CD8-positive, alpha-beta memory T cell (primary cell): ENCODE measurements around the gene CRTC3. TPM values are rescaled to one million over a fixed set of nuclear protein-coding genes. Genes with fewer than 3 reads are reported as not detected.

ENCODE experiments used
- CTCF ChIA-PET: fragments of 350-600 bp; sonication (Branson Sonifier 250); formaldehyde crosslinking; loops from one replicate; lab custom pipeline; 2021; ENCODE audit warnings: antibody characterized with exemption; lab: Charles Lee
- POLR2A ChIA-PET: fragments of 350-600 bp; sonication (Branson Sonifier 250); formaldehyde crosslinking; loops from one replicate; lab custom pipeline; 2021; ENCODE audit warnings: antibody characterized with exemption; lab: Charles Lee
- DNase-seq, 5 donors: peaks; one replicate each; pipeline versions ENCODE4 v3.0.0 to v3.0.0-alpha.2; 2020 to 2022; ENCODE audit warnings: mixed read lengths in 1 of 5
- H3K27ac ChIP-seq: one replicate; pipeline ENCODE4 v1.7.0; 2013; ENCODE audit warnings: low read depth, mild to moderate bottlenecking, low read length, moderate library complexity
- H3K27me3 ChIP-seq: 2 replicates; pipeline ENCODE4 v1.7.0; 2013; ENCODE audit warnings: low read length, mild to moderate bottlenecking; ENCODE audit not compliant: insufficient read depth, poor library complexity, severe bottlenecking
- H3K36me3 ChIP-seq: 2 replicates; pipeline ENCODE4 v1.7.0; 2013; ENCODE audit warnings: mild to moderate bottlenecking, low read length, moderate library complexity; ENCODE audit not compliant: insufficient read depth
- H3K4me1 ChIP-seq: 2 replicates; pipeline ENCODE4 v1.7.0; 2013; ENCODE audit warnings: mild to moderate bottlenecking, low read length, moderate library complexity; ENCODE audit not compliant: insufficient read depth
- H3K4me3 ChIP-seq: 2 replicates; pipeline ENCODE4 v1.7.0; 2013; ENCODE audit warnings: mild to moderate bottlenecking, low read length
- H3K9me3 ChIP-seq: 2 replicates; pipeline ENCODE4 v1.7.0; 2013; ENCODE audit warnings: mild to moderate bottlenecking, low read length
- H3K27ac Mint-ChIP-seq, 8 donors: one replicate each; pipeline ENCODE4 v1.8.0; 2020 to 2021; ENCODE audit warnings: mixed read lengths in 8 of 8, mild to moderate bottlenecking in 6 of 8, inconsistent platforms in 3 of 8, moderate library complexity in 3 of 8
- H3K27me3 Mint-ChIP-seq, 2 donors: one replicate each; pipeline ENCODE4 v1.8.0; 2020 to 2021; ENCODE audit warnings: mixed read lengths in 2 of 2, mild to moderate bottlenecking in 1 of 2, moderate library complexity in 1 of 2
- H3K36me3 Mint-ChIP-seq, 3 donors: one replicate each; pipeline ENCODE4 v1.8.0; 2020 to 2021; ENCODE audit warnings: mixed read lengths in 3 of 3, inconsistent platforms in 1 of 3, mild to moderate bottlenecking in 1 of 3
- H3K4me1 Mint-ChIP-seq, 3 donors: one replicate each; pipeline ENCODE4 v1.8.0; 2020 to 2021; ENCODE audit warnings: mixed read lengths in 3 of 3, inconsistent platforms in 1 of 3, mild to moderate bottlenecking in 1 of 3
- H3K4me3 Mint-ChIP-seq, 7 donors: one replicate each; pipeline ENCODE4 v1.8.0; 2020 to 2021; ENCODE audit warnings: mixed read lengths in 7 of 7, mild to moderate bottlenecking in 6 of 7, moderate library complexity in 4 of 7, inconsistent platforms in 2 of 7
- H3K9me3 Mint-ChIP-seq, 5 donors: one replicate each; pipeline ENCODE4 v1.8.0; 2020 to 2022; ENCODE audit warnings: mixed read lengths in 5 of 5, mild to moderate bottlenecking in 3 of 5, moderate library complexity in 2 of 5, inconsistent platforms in 1 of 5
- polyA plus RNA-seq: library from polyadenylated mRNA; unstranded; fragments of 300-500 nt; fragmentation: Illumina TruSeq; gene quantifications from one replicate; pipeline ENCODE4 v1.2.3, GENCODE V29; 2021
- total RNA-seq, 2 experiments: library from RNA; stranded (reverse); gene quantifications; one replicate each; pipeline ENCODE4 v1.2.3, GENCODE V29; 2021

Gene CRTC3
- total and polyA plus RNA-seq, 3 experiments from 2014 or later = 25.5 to 34.2 (median 26.7) TPM

- H3K4me3 Mint-ChIP-seq = no peak overlapping the region
- peak overlapping the region in 1 of 8 donors; percentile 1 for H3K27ac Mint-ChIP-seq
- Histone ChIP-seq H3K27me3 (no peaks in the 10 kb centered on the region), H3K4me3 (no peak overlapping the region), H3K27ac (no peak overlapping the region), H3K9me3 (no peaks in the 10 kb centered on the region), H3K4me1 (peaks cover 47% of the 10 kb centered on the region), H3K36me3 (no peaks in the 10 kb centered on the region)
- POLR2A ChIA-PET = interaction anchor here (0.7 to 0.9 kb wide), 2 partner anchors 9 to 137 kb away, joined by 7 to 10 read pairs; no protein-coding TSS in a partner anchor
- H3K4me1 Mint-ChIP-seq = peaks cover 39 to 57% (median 50%) of the 10 kb centered on the region in 3 donors
- peaks cover 5 to 29% (median 6%) of the 10 kb centered on the region in 3 donors for H3K36me3 Mint-ChIP-seq
- no peaks in the 10 kb centered on the region for H3K9me3 Mint-ChIP-seq
- CTCF ChIA-PET = interaction anchor here (0.7 to 1.1 kb wide), 3 partner anchors 25 to 55 kb away, joined by 3 to 5 read pairs (median 3); no protein-coding TSS in a partner anchor
- H3K27me3 Mint-ChIP-seq = no peaks in the 10 kb centered on the region
- DNase-seq = no peak
Observed at GRCh38 chr15:90585863-90586262, 56.1 kb downstream of the CRTC3 start.

GRCh38 chr15:90586948-90587347, 57.2 kb downstream of the CRTC3 start:
- no peak overlapping the region for H3K4me3 ChIP-seq
- peaks cover 3 to 31% (median 6%) of the 10 kb centered on the region in 3 donors for H3K36me3 Mint-ChIP-seq
- no peak overlapping the region for H3K27ac ChIP-seq
- peaks cover 30 to 49% (median 40%) of the 10 kb centered on the region in 3 donors for H3K4me1 Mint-ChIP-seq
- no peak for DNase-seq
- no peaks in the 10 kb centered on the region for H3K27me3 Mint-ChIP-seq
- H3K9me3 Mint-ChIP-seq = no peaks in the 10 kb centered on the region
- peak overlapping the region in 1 of 8 donors; percentile 70 for H3K27ac Mint-ChIP-seq
- no peaks in the 10 kb centered on the region for H3K9me3 ChIP-seq
- CTCF ChIA-PET = interaction anchor here (1.0 to 1.2 kb wide), 2 partner anchors 61 to 345 kb away, joined by 3 read pairs; partner anchors contain the start of gene HDDC3
- POLR2A ChIA-PET = no interaction called here
- H3K4me1 ChIP-seq = peaks cover 36% of the 10 kb centered on the region
- H3K4me3 Mint-ChIP-seq = peak overlapping the region in 1 of 7 donors; percentile 21
- no peaks in the 10 kb centered on the region for H3K27me3 ChIP-seq
- no peaks in the 10 kb centered on the region for H3K36me3 ChIP-seq

- Histone ChIP-seq H3K4me1 (peaks cover 33% of the 10 kb centered on the region), H3K4me3 (no peak overlapping the region), H3K27ac (no peak overlapping the region), H3K9me3 (no peaks in the 10 kb centered on the region), H3K36me3 (no peaks in the 10 kb centered on the region), H3K27me3 (no peaks in the 10 kb centered on the region)
- CTCF ChIA-PET = interaction anchor here (0.7 kb wide), 1 partner anchor 107 kb away, joined by 3 read pairs; no protein-coding TSS in a partner anchor
- no peak overlapping the region for H3K4me3 Mint-ChIP-seq
- no peaks in the 10 kb centered on the region for H3K27me3 Mint-ChIP-seq
- peaks cover 5 to 25% (median 6%) of the 10 kb centered on the region in 3 donors for H3K36me3 Mint-ChIP-seq
- no peak for DNase-seq
- peaks cover 29 to 53% (median 43%) of the 10 kb centered on the region in 3 donors for H3K4me1 Mint-ChIP-seq
- H3K9me3 Mint-ChIP-seq = no peaks in the 10 kb centered on the region
- POLR2A ChIA-PET = no interaction called here
- H3K27ac Mint-ChIP-seq = peak overlapping the region in 2 of 8 donors; percentile 50 to 64
Observed at GRCh38 chr15:90588427-90588826, 58.7 kb downstream of the CRTC3 start.

GRCh38 chr15:90591524-90591923, 61.8 kb downstream of the CRTC3 start:
- Mint-ChIP-seq H3K27me3 (no peaks in the 10 kb centered on the region), H3K4me3 (no peak overlapping the region), H3K27ac (peak overlapping the region in 2 of 8 donors; percentile 22 to 87), H3K9me3 (no peaks in the 10 kb centered on the region), H3K36me3 (peaks cover 6 to 26% (median 7%) of the 10 kb centered on the region in 3 donors), H3K4me1 (peaks cover 49 to 65% (median 59%) of the 10 kb centered on the region in 3 donors)
- Histone ChIP-seq H3K4me1 (peaks cover 55% of the 10 kb centered on the region), H3K27ac (no peak overlapping the region), H3K9me3 (no peaks in the 10 kb centered on the region), H3K27me3 (no peaks in the 10 kb centered on the region), H3K36me3 (no peaks in the 10 kb centered on the region), H3K4me3 (no peak overlapping the region)
- POLR2A ChIA-PET = no interaction called here
- DNase-seq = no peak
- CTCF ChIA-PET = no interaction called here

- Mint-ChIP-seq H3K27ac (peak overlapping the region in 5 of 8 donors; percentile 22 to 87 (median 43)), H3K27me3 (no peaks in the 10 kb centered on the region), H3K4me1 (peaks cover 50 to 65% (median 59%) of the 10 kb centered on the region in 3 donors), H3K36me3 (peaks cover 6 to 25% (median 7%) of the 10 kb centered on the region in 3 donors), H3K4me3 (no peak overlapping the region), H3K9me3 (no peaks in the 10 kb centered on the region)
- H3K36me3 ChIP-seq = no peaks in the 10 kb centered on the region
- ChIA-PET CTCF (no interaction called here), POLR2A (no interaction called here)
- H3K27ac ChIP-seq = no peak overlapping the region
- no peak for DNase-seq
- H3K4me1 ChIP-seq = peaks cover 56% of the 10 kb centered on the region
- H3K9me3 ChIP-seq = no peaks in the 10 kb centered on the region
- no peaks in the 10 kb centered on the region for H3K27me3 ChIP-seq
- H3K4me3 ChIP-seq = no peak overlapping the region
Observed at GRCh38 chr15:90592131-90592881, 62.6 kb downstream of the CRTC3 start.

- Mint-ChIP-seq H3K4me3 (peak overlapping the region; percentile 72 to 94 (median 90)), H3K9me3 (no peaks in the 10 kb centered on the region), H3K27me3 (no peaks in the 10 kb centered on the region), H3K27ac (peak overlapping the region; percentile 78 to 99 (median 98)), H3K4me1 (peaks cover 58 to 71% (median 66%) of the 10 kb centered on the region in 3 donors), H3K36me3 (peaks cover 4 to 27% (median 14%) of the 10 kb centered on the region in 3 donors)
- ChIA-PET CTCF (interaction anchor here (1.0 kb wide), 1 partner anchor 231 kb away, joined by 3 read pairs; no protein-coding TSS in a partner anchor), POLR2A (interaction anchor here (1.0 to 1.4 kb wide), 2 partner anchors 10 to 14 kb away, joined by 3 read pairs; no protein-coding TSS in a partner anchor)
- Histone ChIP-seq H3K36me3 (no peaks in the 10 kb centered on the region), H3K9me3 (no peaks in the 10 kb centered on the region), H3K27ac (peak overlapping the region; percentile 12), H3K27me3 (no peaks in the 10 kb centered on the region), H3K4me3 (peak overlapping the region; percentile 8), H3K4me1 (peaks cover 64% of the 10 kb centered on the region)
- no peak for DNase-seq
Observed at GRCh38 chr15:90593499-90594158, 63.9 kb downstream of the CRTC3 start.

- DNase-seq = peak; percentile 48 to 83 (median 67)
- Mint-ChIP-seq H3K27me3 (no peaks in the 10 kb centered on the region), H3K9me3 (no peaks in the 10 kb centered on the region), H3K4me3 (peak overlapping the region; percentile 72 to 94 (median 90)), H3K27ac (peak overlapping the region; percentile 78 to 99 (median 98)), H3K36me3 (peaks cover 4 to 27% (median 15%) of the 10 kb centered on the region in 3 donors), H3K4me1 (peaks cover 60 to 77% (median 73%) of the 10 kb centered on the region in 3 donors)
- peaks cover 70% of the 10 kb centered on the region for H3K4me1 ChIP-seq
- no peaks in the 10 kb centered on the region for H3K36me3 ChIP-seq
- POLR2A ChIA-PET = interaction anchor here (1.0 to 1.4 kb wide), 2 partner anchors 9 to 15 kb away, joined by 3 read pairs; no protein-coding TSS in a partner anchor
- no peaks in the 10 kb centered on the region for H3K9me3 ChIP-seq
- no peaks in the 10 kb centered on the region for H3K27me3 ChIP-seq
- CTCF ChIA-PET = interaction anchor here (0.6 to 1.0 kb wide), 2 partner anchors 9 to 232 kb away, joined by 3 read pairs; no protein-coding TSS in a partner anchor
- H3K4me3 ChIP-seq = peak overlapping the region; percentile 33
- peak overlapping the region; percentile 12 for H3K27ac ChIP-seq
Observed at GRCh38 chr15:90594301-90594738, 64.6 kb downstream of the CRTC3 start.
